Retinal pigment epithelial cell (primary cell): Measurements from ENCODE around the gene POLDIP2.
"Not testable (repeated sequence)": the region's sequence is repeated elsewhere in the genome, so short reads cannot be mapped to it uniquely, and the experiment has no call there.

Source experiments
- DNase-seq: peaks from one replicate; pipeline ENCODE4 v3.0.0-alpha.2; 2010; ENCODE audit warnings: low read depth
- H3K4me3 ChIP-seq: 2 replicates; pipeline ENCODE4 v1.5.1; 2011; ENCODE audit warnings: mild to moderate bottlenecking, low read length, control low read depth, moderate library complexity
- TF ChIP-seq, protein P1 (sequence below): conservative IDR thresholded peaks from 2 replicates; pipeline ENCODE4 v1.5.1; 2011; ENCODE audit warnings: low read depth, low read length, control low read depth, inconsistent platforms

Gene POLDIP2

DNA sequence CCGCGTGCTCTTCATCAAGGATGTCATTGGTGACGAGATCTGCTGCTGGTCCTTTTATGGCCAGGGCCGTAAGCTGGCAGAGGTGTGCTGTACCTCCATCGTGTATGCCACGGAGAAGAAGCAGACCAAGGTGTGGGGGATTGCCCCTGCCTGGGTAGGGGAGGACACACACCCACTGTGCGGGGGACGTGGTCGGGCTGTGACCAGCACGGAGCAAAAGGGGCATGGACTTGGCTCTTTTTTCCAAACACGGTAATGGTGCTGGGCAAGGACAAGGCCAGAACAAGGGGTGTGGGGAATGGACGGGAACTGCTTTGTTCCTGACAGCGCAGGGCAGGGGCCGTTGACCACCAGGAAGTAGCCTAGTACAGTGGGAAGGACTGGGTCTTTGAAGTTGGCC lies 15.0 kb downstream of the POLDIP2 start:
- TF ChIP-seq, protein P1, sequence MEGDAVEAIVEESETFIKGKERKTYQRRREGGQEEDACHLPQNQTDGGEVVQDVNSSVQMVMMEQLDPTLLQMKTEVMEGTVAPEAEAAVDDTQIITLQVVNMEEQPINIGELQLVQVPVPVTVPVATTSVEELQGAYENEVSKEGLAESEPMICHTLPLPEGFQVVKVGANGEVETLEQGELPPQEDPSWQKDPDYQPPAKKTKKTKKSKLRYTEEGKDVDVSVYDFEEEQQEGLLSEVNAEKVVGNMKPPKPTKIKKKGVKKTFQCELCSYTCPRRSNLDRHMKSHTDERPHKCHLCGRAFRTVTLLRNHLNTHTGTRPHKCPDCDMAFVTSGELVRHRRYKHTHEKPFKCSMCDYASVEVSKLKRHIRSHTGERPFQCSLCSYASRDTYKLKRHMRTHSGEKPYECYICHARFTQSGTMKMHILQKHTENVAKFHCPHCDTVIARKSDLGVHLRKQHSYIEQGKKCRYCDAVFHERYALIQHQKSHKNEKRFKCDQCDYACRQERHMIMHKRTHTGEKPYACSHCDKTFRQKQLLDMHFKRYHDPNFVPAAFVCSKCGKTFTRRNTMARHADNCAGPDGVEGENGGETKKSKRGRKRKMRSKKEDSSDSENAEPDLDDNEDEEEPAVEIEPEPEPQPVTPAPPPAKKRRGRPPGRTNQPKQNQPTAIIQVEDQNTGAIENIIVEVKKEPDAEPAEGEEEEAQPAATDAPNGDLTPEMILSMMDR, result no peak
- no peak for DNase-seq
- no peak overlapping the region for H3K4me3 ChIP-seq

DNA sequence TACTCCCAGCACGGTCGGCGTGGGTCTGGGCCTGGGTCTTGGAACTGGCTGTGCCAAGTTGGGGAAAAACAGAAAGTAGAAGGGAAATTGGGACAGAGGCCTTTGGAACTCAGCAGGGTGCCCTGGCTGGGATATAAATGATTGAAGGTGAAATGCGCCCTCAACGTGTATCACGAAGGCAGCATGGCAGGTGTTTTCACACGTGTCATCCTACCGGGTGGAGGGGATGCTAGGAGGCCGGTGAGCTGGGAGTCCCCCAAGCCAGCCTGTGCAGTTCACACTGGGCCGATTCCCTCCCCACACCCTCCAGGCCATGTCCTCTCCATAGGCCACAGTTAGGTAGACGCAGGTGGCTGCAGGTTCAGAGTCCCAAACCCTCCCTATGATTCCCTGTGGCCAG lies 15.8 kb downstream of the POLDIP2 start:
- TF ChIP-seq, protein P1, result no peak
- no peak overlapping the region for H3K4me3 ChIP-seq
- no peak for DNase-seq

DNA sequence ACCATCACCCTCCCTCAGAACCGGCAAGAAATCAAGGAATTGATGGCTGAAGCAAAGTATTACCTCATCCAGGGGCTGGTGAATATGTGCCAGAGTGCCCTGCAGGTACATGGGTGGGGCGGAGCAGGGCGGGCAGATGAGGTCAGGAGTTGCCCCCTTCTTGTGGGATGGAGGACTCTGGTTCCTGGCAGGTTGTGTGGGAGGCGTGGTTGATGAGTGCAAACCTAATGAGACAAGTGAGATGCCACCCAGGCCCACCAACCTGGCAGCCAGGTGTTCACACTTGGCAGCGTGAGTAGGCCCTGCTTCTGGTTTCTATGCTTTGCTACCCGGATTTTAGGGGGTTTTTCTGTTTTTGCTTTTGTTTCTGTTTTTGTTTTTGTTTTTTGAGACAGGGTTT lies 17.0 kb downstream of the POLDIP2 start:
- DNase-seq, result no peak
- no peak overlapping the region for H3K4me3 ChIP-seq
- TF ChIP-seq, protein P1, result no peak

DNA sequence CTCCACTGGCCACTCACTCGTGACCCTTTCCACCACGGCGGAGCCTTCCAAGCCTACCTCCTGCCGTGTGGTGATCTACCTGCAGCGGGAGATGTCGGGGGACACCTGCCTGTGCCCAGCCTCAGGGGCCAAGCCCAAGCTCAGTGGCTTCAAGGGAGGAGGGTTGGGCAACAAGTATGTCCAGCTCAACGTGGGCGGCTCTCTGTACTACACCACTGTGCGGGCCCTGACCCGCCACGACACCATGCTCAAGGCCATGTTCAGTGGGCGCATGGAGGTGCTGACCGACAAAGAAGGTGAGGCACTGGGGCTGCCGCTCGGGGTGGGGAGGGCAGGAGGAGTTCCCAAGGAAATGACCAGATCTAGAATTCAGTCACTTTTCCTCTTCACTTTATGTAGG lies 17.9 kb downstream of the POLDIP2 start:
- no peak for DNase-seq
- TF ChIP-seq, protein P1, result no peak
- H3K4me3 ChIP-seq, result no peak overlapping the region

DNA sequence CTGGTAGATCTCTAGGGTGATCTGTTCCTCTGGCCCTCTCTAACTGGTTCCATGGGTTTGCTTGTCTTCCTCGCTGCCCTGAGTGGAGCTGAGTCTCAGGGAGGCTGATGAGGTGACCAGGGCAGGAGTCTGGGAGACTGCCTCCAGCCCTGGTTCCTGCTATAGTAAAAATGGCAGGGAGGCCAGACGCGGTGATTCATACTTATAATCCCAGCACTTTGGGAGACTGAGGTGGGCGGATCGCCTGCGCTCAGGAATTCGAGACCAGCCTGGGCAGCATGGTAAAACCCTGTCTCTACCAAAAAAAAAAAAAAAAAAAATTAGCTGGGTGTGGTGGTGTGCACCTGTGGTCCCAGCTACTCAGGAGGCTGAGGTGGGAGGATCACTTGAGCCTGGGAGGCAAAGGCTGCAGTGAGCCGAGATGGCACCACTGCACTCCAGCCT lies 18.5 kb downstream of the POLDIP2 start:
- not testable (repeated sequence) for DNase-seq, H3K4me3 ChIP-seq

DNA sequence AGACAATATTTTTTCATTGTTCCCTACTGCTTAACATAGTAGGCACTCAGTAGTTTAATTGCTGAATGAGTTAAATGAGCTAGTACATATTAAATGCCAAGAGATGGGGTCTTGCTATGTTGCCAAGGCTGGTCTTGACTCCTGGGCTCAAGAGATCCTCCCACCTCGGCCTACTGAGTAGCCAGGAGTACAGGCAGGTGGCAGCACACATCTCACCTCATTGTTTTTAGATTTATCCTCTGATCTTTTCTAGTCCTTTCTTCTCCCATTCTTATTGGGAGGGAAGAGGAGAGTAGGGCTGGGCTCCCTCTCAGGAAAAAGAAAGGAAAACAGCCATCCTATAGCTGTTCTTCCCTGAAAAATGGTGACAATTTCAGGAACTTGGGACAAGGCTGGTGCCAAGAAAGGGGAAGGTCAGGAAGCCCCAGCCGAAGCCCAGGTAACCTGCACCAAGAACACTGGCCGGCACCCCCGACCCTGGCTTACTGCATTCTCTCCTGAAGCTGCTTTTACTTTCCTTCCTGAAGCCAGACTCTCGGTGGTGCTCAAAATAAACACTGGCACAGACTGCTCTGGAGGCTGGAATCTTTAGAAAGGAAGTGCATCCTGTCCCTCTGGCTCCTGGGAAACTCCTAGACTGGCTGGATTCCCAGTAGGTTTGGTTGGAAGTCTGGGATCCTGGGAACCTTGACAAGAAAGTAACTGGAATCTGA lies 19.1 kb downstream of the POLDIP2 start:
- H3K4me3 ChIP-seq, result no peak overlapping the region
- TF ChIP-seq, protein P1, result no peak
- DNase-seq, result no peak

DNA sequence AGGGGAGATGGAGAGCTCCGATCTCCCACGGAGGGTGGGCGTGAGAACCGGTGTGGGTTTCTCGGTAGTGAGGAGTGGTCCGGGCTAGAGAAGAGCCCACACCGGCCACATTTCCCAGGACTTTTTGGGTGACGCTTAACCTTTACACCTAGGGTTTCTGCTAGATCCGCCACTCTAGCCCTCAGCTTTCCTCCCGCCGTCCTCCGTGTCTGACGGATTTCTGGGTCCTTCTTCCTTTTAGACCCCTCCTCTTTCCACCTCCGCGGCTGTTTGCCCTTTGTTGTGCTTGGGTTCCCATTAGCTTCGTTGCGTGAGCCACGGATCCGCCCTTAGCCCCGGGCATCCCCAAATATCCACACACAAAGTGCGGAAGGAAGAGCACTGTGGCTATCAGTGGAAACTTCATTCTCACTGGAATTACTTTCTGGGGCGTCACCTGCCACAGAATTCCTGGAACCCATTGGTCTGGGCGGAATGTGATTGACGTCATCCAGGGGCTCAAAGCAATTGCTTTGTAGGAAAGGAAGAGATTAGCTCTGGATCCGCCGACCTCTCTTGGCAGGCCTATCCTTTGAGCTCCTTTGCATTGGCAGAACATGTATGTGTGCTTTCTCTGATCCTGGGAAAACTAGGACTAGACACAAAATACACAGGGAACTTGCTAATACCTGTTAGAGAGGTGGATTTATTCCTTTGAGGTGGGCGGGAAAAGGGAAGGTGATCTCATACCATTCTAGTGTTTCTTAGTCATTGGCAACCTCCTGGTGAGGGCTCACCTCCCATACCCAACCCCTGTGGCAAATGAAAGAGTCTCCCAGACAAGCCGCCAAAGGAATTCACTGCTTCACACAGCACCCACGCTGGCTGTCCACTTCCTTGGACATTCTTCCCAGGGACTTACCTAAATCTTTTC lies 21.1 kb downstream of the POLDIP2 start:
- TF ChIP-seq, protein P1, result no peak
- DNase-seq, result peak; percentile 98
- H3K4me3 ChIP-seq, result peak overlapping the region; percentile 98
